ENCODE results near the gene CSAD.

CSAD gene, protein sequence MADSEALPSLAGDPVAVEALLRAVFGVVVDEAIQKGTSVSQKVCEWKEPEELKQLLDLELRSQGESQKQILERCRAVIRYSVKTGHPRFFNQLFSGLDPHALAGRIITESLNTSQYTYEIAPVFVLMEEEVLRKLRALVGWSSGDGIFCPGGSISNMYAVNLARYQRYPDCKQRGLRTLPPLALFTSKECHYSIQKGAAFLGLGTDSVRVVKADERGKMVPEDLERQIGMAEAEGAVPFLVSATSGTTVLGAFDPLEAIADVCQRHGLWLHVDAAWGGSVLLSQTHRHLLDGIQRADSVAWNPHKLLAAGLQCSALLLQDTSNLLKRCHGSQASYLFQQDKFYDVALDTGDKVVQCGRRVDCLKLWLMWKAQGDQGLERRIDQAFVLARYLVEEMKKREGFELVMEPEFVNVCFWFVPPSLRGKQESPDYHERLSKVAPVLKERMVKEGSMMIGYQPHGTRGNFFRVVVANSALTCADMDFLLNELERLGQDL

DNA sequence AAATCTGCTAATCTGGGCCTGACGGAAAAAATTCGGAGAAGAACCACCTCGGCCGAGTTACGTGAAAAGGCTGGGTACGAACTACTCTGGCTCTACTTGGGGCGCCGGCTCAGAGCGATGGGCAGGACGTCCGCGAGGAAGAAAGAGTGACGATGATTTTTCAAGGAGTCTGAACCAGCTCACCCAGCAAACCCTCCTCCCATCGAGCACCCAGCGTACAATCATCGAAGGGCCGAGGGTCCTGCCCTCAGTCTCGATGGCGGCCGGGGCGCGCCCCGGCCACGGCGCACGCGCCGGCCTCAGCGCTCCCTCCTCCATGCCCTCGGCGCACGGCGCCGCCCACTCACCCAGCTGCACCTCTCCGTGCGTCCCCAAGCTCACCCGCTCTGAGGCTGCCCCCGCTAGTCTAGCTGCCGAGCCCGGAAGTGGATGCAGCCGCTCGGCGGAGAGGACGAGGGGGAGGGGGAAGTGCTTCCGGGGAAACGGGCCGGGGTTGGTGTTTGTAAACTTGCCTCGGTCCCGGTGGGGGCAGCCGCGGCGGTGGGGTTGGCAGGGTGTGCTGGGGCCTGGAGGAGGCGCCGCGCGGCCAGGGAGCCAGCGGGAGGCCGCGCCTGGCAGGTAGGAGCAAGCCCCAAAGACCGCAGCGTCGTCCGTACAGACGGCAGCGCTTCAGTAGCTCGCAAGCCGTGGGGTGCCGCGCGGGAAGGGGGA is at the start of gene CSAD, which contains the start of gene ZNF740:
CSAD (minus strand) TSS at position 706 of the 711 bp plus-strand sequence. CDS start 7,455 bp downstream, outside the sequence.
ZNF740 (plus strand) TSS at position 503 of the 711 bp plus-strand sequence. CDS start 1,262 bp downstream, outside the sequence.
- TF ChIP-seq, protein P1, sequence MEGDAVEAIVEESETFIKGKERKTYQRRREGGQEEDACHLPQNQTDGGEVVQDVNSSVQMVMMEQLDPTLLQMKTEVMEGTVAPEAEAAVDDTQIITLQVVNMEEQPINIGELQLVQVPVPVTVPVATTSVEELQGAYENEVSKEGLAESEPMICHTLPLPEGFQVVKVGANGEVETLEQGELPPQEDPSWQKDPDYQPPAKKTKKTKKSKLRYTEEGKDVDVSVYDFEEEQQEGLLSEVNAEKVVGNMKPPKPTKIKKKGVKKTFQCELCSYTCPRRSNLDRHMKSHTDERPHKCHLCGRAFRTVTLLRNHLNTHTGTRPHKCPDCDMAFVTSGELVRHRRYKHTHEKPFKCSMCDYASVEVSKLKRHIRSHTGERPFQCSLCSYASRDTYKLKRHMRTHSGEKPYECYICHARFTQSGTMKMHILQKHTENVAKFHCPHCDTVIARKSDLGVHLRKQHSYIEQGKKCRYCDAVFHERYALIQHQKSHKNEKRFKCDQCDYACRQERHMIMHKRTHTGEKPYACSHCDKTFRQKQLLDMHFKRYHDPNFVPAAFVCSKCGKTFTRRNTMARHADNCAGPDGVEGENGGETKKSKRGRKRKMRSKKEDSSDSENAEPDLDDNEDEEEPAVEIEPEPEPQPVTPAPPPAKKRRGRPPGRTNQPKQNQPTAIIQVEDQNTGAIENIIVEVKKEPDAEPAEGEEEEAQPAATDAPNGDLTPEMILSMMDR (IDR thresholded peaks at IDR 0.05; ENCODE audit: low read length, missing control alignments) = no peak
- DNase-seq (ENCODE audit: low read depth) = peak; percentile 98
- peak within 1 kb of the TSS; percentile 78 for H3K4me3 ChIP-seq (replicated peaks; ENCODE audit: low read depth, low read length)

DNA sequence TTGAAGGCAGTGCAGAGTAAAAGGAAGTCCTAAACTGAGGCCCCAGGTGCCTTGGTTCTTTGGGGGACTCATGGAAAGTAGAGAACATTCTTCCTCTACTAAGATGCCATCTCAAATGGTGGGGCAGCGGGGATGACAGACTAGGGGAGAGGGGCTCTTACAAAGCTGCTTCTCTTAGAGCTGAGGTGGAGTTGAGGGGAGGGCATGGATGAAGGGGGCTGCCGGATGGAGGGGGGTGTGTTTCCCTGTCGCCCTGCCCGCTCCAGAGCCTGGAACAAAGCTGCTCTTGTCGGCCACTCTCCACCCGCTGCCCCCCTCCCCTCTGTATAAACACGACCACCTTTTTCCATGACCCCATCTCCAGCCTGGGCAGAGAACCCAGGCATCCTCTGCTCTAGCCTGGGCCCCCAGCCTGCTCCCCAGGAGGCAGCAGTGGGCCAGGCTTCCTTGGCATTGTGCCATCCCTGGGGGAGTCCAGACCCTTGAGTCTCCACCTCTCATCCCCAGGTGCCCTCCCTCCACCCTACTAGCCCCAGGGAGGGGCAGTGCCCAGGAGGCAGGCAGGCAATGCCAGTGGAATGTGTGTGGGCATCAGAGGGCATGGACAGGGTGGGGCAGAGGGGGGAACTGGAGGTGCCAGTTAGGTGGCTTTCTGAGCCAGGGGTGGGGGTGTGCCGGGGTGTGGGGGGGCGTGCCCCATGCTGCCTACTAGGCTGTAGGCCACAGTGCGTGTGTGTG is 49.6 kb upstream of the CSAD start:
- DNase-seq (ENCODE audit: low read depth) = no peak
- no peak overlapping the region for H3K4me3 ChIP-seq (replicated peaks; ENCODE audit: low read depth, low read length)
- TF ChIP-seq, protein P1 (IDR thresholded peaks at IDR 0.05; ENCODE audit: low read length, missing control alignments) = no peak

DNA sequence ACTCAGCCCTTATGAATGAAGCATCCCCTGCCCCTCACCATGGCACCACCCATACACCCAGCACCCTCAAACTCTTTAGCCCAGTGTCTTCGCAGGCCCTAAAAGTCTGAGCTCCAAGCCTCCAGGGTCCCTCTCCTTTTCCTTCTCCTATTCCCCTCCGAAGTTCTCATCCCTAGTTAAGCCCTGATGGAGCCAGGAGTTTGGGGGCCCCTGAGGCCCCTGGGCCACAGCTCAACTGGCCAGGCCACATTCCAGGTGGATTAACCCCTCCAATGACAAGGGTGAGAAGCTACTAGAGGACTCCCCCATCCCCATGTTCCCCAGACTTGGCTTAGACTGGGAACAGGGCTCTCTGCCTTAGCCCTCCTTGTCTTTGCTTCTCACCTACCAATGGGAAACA is 48.7 kb upstream of the CSAD start:
- TF ChIP-seq, protein P1 (IDR thresholded peaks at IDR 0.05; ENCODE audit: low read length, missing control alignments) = no peak
- no peak for DNase-seq (ENCODE audit: low read depth)
- H3K4me3 ChIP-seq (replicated peaks; ENCODE audit: low read depth, low read length) = no peak overlapping the region

DNA sequence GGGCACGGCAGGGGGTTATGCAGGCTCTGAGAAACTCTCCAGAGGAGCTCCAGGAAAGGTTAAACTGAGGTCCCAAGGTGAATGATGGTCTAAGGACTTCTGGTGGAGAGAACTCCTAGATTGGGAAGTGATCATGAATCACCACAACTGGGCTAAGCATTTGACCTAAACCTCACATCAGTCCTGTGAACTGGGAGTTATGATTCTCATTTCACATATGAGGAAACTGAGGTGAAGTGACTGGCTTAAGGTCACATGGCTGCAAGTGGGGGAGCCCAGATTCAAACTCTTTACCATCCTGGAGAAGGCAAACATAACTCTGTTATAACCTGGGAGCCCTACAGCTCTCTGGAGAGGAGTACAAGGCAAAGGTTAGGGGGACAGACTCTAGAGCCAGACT is 47.1 kb upstream of the CSAD start:
- TF ChIP-seq, protein P1 (IDR thresholded peaks at IDR 0.05; ENCODE audit: low read length, missing control alignments) = no peak
- no peak overlapping the region for H3K4me3 ChIP-seq (replicated peaks; ENCODE audit: low read depth, low read length)
- DNase-seq (ENCODE audit: low read depth) = no peak

DNA sequence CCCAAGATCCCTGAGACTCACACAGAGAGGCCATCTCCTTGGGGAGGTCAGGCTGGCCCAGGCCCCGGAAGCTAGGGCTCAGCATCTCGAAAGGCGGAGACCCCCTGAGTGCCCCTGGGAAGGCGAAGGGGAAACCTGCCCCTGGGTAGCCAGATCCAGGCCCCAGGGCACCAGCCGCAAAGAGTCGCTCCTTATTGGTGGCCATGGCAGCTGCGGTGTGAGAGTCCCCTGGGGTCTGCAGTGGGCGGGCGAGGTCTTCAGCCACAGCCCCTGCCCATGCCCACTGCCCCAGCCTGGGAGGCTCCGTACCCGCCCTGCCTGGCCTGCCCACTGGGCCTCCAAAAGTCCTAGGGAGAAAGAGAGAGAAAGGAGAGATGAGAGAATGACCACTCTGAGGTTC is 46.6 kb upstream of the CSAD start:
- H3K4me3 ChIP-seq (replicated peaks; ENCODE audit: low read depth, low read length) = no peak overlapping the region
- no peak for DNase-seq (ENCODE audit: low read depth)
- TF ChIP-seq, protein P1 (IDR thresholded peaks at IDR 0.05; ENCODE audit: low read length, missing control alignments) = no peak

DNA sequence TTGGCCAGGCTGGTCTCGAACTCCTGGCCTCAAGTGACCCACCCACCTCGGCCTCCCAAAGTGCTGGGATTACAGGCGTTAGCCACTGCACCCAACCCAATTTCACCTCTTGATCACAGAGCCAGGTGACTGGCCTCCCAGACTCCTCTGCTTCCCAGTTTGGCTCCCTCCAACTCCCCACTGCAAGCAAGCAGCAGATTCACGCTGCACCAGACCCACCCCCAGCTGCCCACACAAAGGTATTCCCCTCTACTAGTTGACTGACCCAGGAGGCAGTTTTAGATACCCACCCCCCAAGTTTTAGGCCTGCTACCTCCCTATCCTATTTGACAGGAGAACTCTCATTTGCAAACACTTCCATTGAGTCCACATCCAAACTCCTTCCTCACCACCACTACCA is 46.1 kb upstream of the CSAD start:
- TF ChIP-seq, protein P1 (IDR thresholded peaks at IDR 0.05; ENCODE audit: low read length, missing control alignments) = no peak
- DNase-seq (ENCODE audit: low read depth) = no peak
- no peak overlapping the region for H3K4me3 ChIP-seq (replicated peaks; ENCODE audit: low read depth, low read length)

All from fibroblast of pulmonary artery (primary cell).